NCI-H2081 treated with DMSO at 0.1 percent for 48 hours (cell line): ENCODE results near the gene USP54.
"Not testable (repeated sequence)": the region's sequence is repeated elsewhere in the genome, so short reads cannot be mapped to it uniquely, and the experiment has no call there.

Source experiments
- DNase-seq: peaks from one replicate; lab custom pipeline; 2025; lab: John Stamatoyannopoulos, UW

USP54 gene

GRCh38 chr10:73590881-73591799, at the start of gene USP54:
Gene USP54, minus strand, starts transcription at chr10:73591342. Its CDS starts 15,684 bp downstream, at chr10:73575658.
- no peak for DNase-seq

GRCh38 chr10:73639286-73639685, 48.1 kb upstream of the USP54 start:
- DNase-seq, result no peak

GRCh38 chr10:73635781-73636180, 44.6 kb upstream of the USP54 start:
- DNase-seq, result no peak

GRCh38 chr10:73634421-73634820, 43.3 kb upstream of the USP54 start:
- DNase-seq, result no peak

- no peak for DNase-seq
Observed at GRCh38 chr10:73629165-73629564, 38.0 kb upstream of the USP54 start.

GRCh38 chr10:73628405-73628804, 37.3 kb upstream of the USP54 start:
- DNase-seq, result no peak

GRCh38 chr10:73627300-73627699, 36.2 kb upstream of the USP54 start:
- no peak for DNase-seq

- DNase-seq, result peak; percentile 53
Observed at GRCh38 chr10:73625884-73626752, 35.0 kb upstream of the USP54 start.

- no peak for DNase-seq
Observed at GRCh38 chr10:73625004-73625883, 34.1 kb upstream of the USP54 start.

GRCh38 chr10:73623056-73623455, 31.9 kb upstream of the USP54 start:
- no peak for DNase-seq

- DNase-seq, result not testable (repeated sequence)
Observed at GRCh38 chr10:73620974-73621373, 29.8 kb upstream of the USP54 start.

- DNase-seq, result not testable (repeated sequence)
Observed at GRCh38 chr10:73617143-73617542, 26.0 kb upstream of the USP54 start.

- no peak for DNase-seq
Observed at GRCh38 chr10:73614720-73615119, 23.6 kb upstream of the USP54 start.

- DNase-seq, result no peak
Observed at GRCh38 chr10:73609116-73609515, 18.0 kb upstream of the USP54 start.

- no peak for DNase-seq
Observed at GRCh38 chr10:73601486-73601921, 10.4 kb upstream of the USP54 start.

GRCh38 chr10:73597346-73597745, 6.2 kb upstream of the USP54 start:
- DNase-seq, result no peak

GRCh38 chr10:73593812-73594211, 2.7 kb upstream of the USP54 start:
- no peak for DNase-seq

- no peak for DNase-seq
Observed at GRCh38 chr10:73593110-73593509, 2.0 kb upstream of the USP54 start.

GRCh38 chr10:73591935-73592699, 975 bp upstream of the USP54 start:
- no peak for DNase-seq

- DNase-seq, result no peak
Observed at GRCh38 chr10:73589563-73590126, 1.5 kb downstream of the USP54 start.

- no peak for DNase-seq
Observed at GRCh38 chr10:73588656-73589055, 2.5 kb downstream of the USP54 start.
